CD4-positive, alpha-beta T cell treated with Interleukin-17A for 1 hour (primary cell): ENCODE results near the gene FIBIN.
"Not testable (repeated sequence)": the region's sequence is repeated elsewhere in the genome, so short reads cannot be mapped to it uniquely, and the experiment has no call there.

Experiments
- DNase-seq: peaks from one replicate; pipeline ENCODE4 v3.0.0-alpha.2; 2020

Gene FIBIN

GRCh38 chr11:26983645-26984044, 10.3 kb upstream of the FIBIN start:
- DNase-seq: no peak

- DNase-seq: no peak
These were observed 8.4 kb upstream of the FIBIN start for GRCh38 chr11:26985470-26985869.

GRCh38 chr11:26985943-26986342, 8.0 kb upstream of the FIBIN start:
- DNase-seq: no peak

GRCh38 chr11:26987272-26987671, 6.6 kb upstream of the FIBIN start:
- DNase-seq: no peak

- DNase-seq: no peak
These were observed 6.2 kb upstream of the FIBIN start for GRCh38 chr11:26987731-26988130.

GRCh38 chr11:26992031-26992541, 1.8 kb upstream of the FIBIN start:
- DNase-seq: no peak

GRCh38 chr11:26994631-26995095, 751 bp downstream of the FIBIN start:
- DNase-seq: no peak

- no peak for DNase-seq
These were observed 2.0 kb downstream of the FIBIN start for GRCh38 chr11:26995701-26996460.

- DNase-seq: no peak
These were observed 3.5 kb downstream of the FIBIN start for GRCh38 chr11:26997378-26997777.

GRCh38 chr11:27001136-27001730, 7.3 kb downstream of the FIBIN start:
- not testable (repeated sequence) for DNase-seq

- DNase-seq: no peak
These were observed 8.5 kb downstream of the FIBIN start for GRCh38 chr11:27002431-27002830.

GRCh38 chr11:27002838-27003237, 8.9 kb downstream of the FIBIN start:
- DNase-seq: no peak

- DNase-seq: no peak
These were observed 10.2 kb downstream of the FIBIN start for GRCh38 chr11:27004103-27004502.

GRCh38 chr11:27008811-27009535, 15.1 kb downstream of the FIBIN start:
- no peak for DNase-seq

- DNase-seq: no peak
These were observed 17.8 kb downstream of the FIBIN start for GRCh38 chr11:27011560-27012233.

GRCh38 chr11:27012234-27012921, 18.5 kb downstream of the FIBIN start:
- DNase-seq: no peak

- DNase-seq: no peak
These were observed 20.0 kb downstream of the FIBIN start for GRCh38 chr11:27013781-27014361.

GRCh38 chr11:27018902-27019529, 25.1 kb downstream of the FIBIN start:
- DNase-seq: no peak

GRCh38 chr11:27020751-27021150, 26.8 kb downstream of the FIBIN start:
- no peak for DNase-seq

GRCh38 chr11:27022659-27023251, 28.8 kb downstream of the FIBIN start:
- no peak for DNase-seq

GRCh38 chr11:27024865-27025264, 31.0 kb downstream of the FIBIN start:
- DNase-seq: no peak
